GM21515 (cell line): ENCODE data around the gene ADD1.

Experiments used
- ATAC-seq: cut with Tn5 transposase; IDR thresholded peaks from one replicate; pipeline ENCODE4 v1.9.1; 2021; ENCODE audit not compliant: unreplicated experiment

The ADD1 gene

GRCh38 chr4:2843263-2843940, at the start of gene ADD1:
TSS of gene ADD1 (plus strand) at chr4:2843844. CDS start at chr4:2875916, 32,072 bp downstream.
- peak; percentile 79 for ATAC-seq

- no peak for ATAC-seq
Measured at GRCh38 chr4:2794486-2795299, 49.0 kb upstream of the ADD1 start.

GRCh38 chr4:2795300-2795892, 48.2 kb upstream of the ADD1 start:
- ATAC-seq: no peak

- ATAC-seq: no peak
Measured at GRCh38 chr4:2795893-2796848, 47.5 kb upstream of the ADD1 start.

GRCh38 chr4:2796849-2797544, 46.6 kb upstream of the ADD1 start:
- no peak for ATAC-seq

- ATAC-seq: no peak
Measured at GRCh38 chr4:2797545-2798305, 45.9 kb upstream of the ADD1 start.

GRCh38 chr4:2798399-2799223, 45.0 kb upstream of the ADD1 start:
- peak; percentile 45 for ATAC-seq

- no peak for ATAC-seq
Measured at GRCh38 chr4:2799224-2799911, 44.3 kb upstream of the ADD1 start.

- no peak for ATAC-seq
Measured at GRCh38 chr4:2799971-2800690, 43.5 kb upstream of the ADD1 start.

GRCh38 chr4:2800691-2801596, 42.7 kb upstream of the ADD1 start:
- peak; percentile 41 for ATAC-seq

GRCh38 chr4:2802618-2803531, 40.8 kb upstream of the ADD1 start:
- no peak for ATAC-seq

GRCh38 chr4:2803624-2804448, 39.8 kb upstream of the ADD1 start:
- no peak for ATAC-seq

- no peak for ATAC-seq
Measured at GRCh38 chr4:2804449-2804972, 39.1 kb upstream of the ADD1 start.

GRCh38 chr4:2804973-2805501, 38.6 kb upstream of the ADD1 start:
- ATAC-seq: no peak
